Heart left ventricle (tissue), 16 donors: ENCODE measurements around the gene SH3PXD2A. TPM values are rescaled to one million over a fixed set of nuclear protein-coding genes. Genes with fewer than 3 reads are reported as not detected.

Experiments used
- ATAC-seq, 4 donors: fragments of 200-7000 bp; cut with Tn5 transposase; one replicate each; pipeline ENCODE4 v1.9.1; 2020 to 2022; ENCODE audit warnings: moderate library complexity in 4 of 4, mild to moderate bottlenecking in 3 of 4, moderate number of reproducible peaks in 1 of 4
- DNase-seq, 5 donors: peaks; one replicate each; pipeline ENCODE4 v3.0.0-alpha.2; 2020
- H3K27ac ChIP-seq, 12 donors: fragments of 200-600 bp; sonication (generic) in 4 of 12; one replicate each; pipeline versions ENCODE4 v1.5.0 to v1.8.0; 2016 to 2022; ENCODE audit warnings: mild to moderate bottlenecking in 2 of 12
- H3K27me3 ChIP-seq, 9 donors: fragments of 200-600 bp; sonication (generic) in 2 of 9; one replicate each; pipeline versions ENCODE4 v1.5.1 to v1.8.0; 2016 to 2022; ENCODE audit warnings: mild to moderate bottlenecking in 3 of 9
- H3K36me3 ChIP-seq, 9 donors: fragments of 200-600 bp; sonication (generic) in 2 of 9; one replicate each; pipeline versions ENCODE4 v1.5.0 to v1.8.0; 2018 to 2022; ENCODE audit warnings: mild to moderate bottlenecking in 2 of 9
- H3K4me1 ChIP-seq, 12 donors: fragments of 200-600 bp; sonication (generic) in 4 of 12; one replicate each; pipeline versions ENCODE4 v1.5.0 to v1.8.0; 2016 to 2022; ENCODE audit warnings: mild to moderate bottlenecking in 3 of 12
- H3K4me3 ChIP-seq, 12 donors: fragments of 200-600 bp; sonication (generic) in 4 of 12; one replicate each; pipeline versions ENCODE4 v1.5.0 to v1.8.0; 2017 to 2022; ENCODE audit warnings: mild to moderate bottlenecking in 9 of 12, moderate library complexity in 4 of 12
- H3K9me3 ChIP-seq, 12 donors: fragments of 200-600 bp; sonication (generic) in 4 of 12; one replicate each; pipeline versions ENCODE4 v1.5.0 to v1.8.0; 2016 to 2022; ENCODE audit warnings: mild to moderate bottlenecking in 1 of 12
- POLR2A ChIP-seq, 2 donors: fragments of 450-650 bp; IDR thresholded peaks; one replicate each; pipeline ENCODE4 v1.6.1; 2017; ENCODE audit warnings: antibody characterized with exemption in 2 of 2, mild to moderate bottlenecking in 2 of 2, moderate library complexity in 2 of 2
- WGBS, 4 donors: extraction: QIAGEN DNeasy Blood & Tissue Kit in 2 of 4; methylation state at CpG; one replicate each; pipeline versions ENCODE4 v1.1.5 to v1.1.7; 2013 to 2018; 5-methylcytosine and 5-hydroxymethylcytosine counted together
- intact Hi-C, 10 donors: fragments of 100-400 bp; cut with DNase I; formaldehyde crosslinking; loops; one replicate each; pipeline versions ENCODE4 v1.11.1 to v1.14.2; 2022
- polyA plus RNA-seq, 2 donors: library from polyadenylated mRNA; stranded (reverse); fragments of 200-250 nt; gene quantifications; one replicate each; pipeline ENCODE4 v1.2.3, GENCODE V29; 2013
- total RNA-seq, 9 donors: library from RNA; depleted of rRNA in 2 of 9; stranded (reverse); fragments of >200 nt in 2 of 9; fragmentation: NEBNext Ultra II Directional in 3 of 9; extraction: Animal tissue kit (Norgen Biotek cat#: 25700) in 3 of 9; gene quantifications; one replicate each; pipeline versions ENCODE4 v1.1.0 to v1.2.4, GENCODE V29; 2016 to 2023
- TF ChIP-seq, protein P1 (sequence below), 12 donors: fragments of 200-600 bp; sonication (generic) in 4 of 12; IDR thresholded peaks; one replicate each; pipeline versions ENCODE4 v1.5.0 to v1.8.0; 2018 to 2022; ENCODE audit warnings: antibody characterized with exemption in 12 of 12, mild to moderate bottlenecking in 5 of 12
- donor health status: ischemic (EF 13 %, LVEDD 7.1; RV severe dilation, severe dysfunction).
- donor health status: healthy with polysubstance abuse.
- donor health status: DM: no; HTN: yes; CAD: no.
- donor health status: DM: no; HTN: no; CAD: no.
- donor health status: ischemic (EF 25% LVEDD 6.9; RV normal size, moderate dysfunction).
- donor health status: ischemic (EF 25% LVEDD 5.7; RV mildly dilated, moderate dysfunction).
- donor health status: healthy.
- donor health status: DM: yes; HTN: yes; CAD: no.
- donor health status: ischemic (EF 35%, LVEDD 5.7; RV mildly dilated, moderate dysfunction).
- donor health status: nonischemic (EF 11% LVEDD 7.7; RV severe dilation, severe dysfunction).
- donor health status: DM: yes; HTN: yes; CAD: no.
- donor health status: PGD.
- donor health status: ischemic (EF 29% LVEDD 5.4; RV normal size, mild dysfunction).
- donor health status: nonischemic (EF 23%, LVEDD 6.1; RV moderate dilation, normal function).

SH3PXD2A gene
- total and polyA plus RNA-seq, 11 donors = 11.8 to 43.4 (median 31.1) TPM

DNA sequence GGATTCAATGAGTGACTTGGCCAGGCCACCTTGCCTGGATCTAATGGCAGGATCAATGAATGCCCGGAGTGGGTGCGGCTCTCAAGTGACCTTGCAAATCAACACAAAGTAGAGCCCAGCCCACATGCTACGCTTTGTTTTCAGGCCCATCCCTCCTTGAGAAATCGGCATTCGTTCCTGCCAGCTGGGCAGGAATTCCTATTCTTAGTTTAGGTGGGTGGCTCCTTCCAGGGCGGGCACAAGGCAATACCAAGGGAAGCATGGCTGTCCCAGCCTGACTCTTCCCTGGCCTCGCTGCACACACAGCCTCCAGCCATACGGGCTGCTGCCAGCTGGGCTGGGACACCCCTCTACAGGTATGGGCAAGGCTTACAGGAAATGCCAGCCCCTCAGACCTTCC, 119.3 kb downstream of the SH3PXD2A start:
- H3K36me3 ChIP-seq = peaks cover 0 to 5% (median 0%) of the 10 kb centered on the region in 9 donors
- H3K4me1 ChIP-seq = peaks cover 0 to 41% (median 33%) of the 10 kb centered on the region in 12 donors
- 93 to 97% (median 94%) methylated on average over 7 to 8 of the region's 8 CpGs for WGBS, 4 donors
- no peak for ATAC-seq
- no peak overlapping the region for H3K27ac ChIP-seq
- intact Hi-C loops = loop anchor here in 1 of 10 donors (2.0 kb wide), 1 partner anchor 43 kb away; no protein-coding TSS in a partner anchor
- TF ChIP-seq POLR2A (IDR thresholded peaks at IDR 0.05) = no peak
- TF ChIP-seq, protein P1, sequence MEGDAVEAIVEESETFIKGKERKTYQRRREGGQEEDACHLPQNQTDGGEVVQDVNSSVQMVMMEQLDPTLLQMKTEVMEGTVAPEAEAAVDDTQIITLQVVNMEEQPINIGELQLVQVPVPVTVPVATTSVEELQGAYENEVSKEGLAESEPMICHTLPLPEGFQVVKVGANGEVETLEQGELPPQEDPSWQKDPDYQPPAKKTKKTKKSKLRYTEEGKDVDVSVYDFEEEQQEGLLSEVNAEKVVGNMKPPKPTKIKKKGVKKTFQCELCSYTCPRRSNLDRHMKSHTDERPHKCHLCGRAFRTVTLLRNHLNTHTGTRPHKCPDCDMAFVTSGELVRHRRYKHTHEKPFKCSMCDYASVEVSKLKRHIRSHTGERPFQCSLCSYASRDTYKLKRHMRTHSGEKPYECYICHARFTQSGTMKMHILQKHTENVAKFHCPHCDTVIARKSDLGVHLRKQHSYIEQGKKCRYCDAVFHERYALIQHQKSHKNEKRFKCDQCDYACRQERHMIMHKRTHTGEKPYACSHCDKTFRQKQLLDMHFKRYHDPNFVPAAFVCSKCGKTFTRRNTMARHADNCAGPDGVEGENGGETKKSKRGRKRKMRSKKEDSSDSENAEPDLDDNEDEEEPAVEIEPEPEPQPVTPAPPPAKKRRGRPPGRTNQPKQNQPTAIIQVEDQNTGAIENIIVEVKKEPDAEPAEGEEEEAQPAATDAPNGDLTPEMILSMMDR (IDR thresholded peaks at IDR 0.05) = no peak
- no peak for DNase-seq
- H3K4me3 ChIP-seq = no peak overlapping the region
- H3K9me3 ChIP-seq = no peaks in the 10 kb centered on the region
- H3K27me3 ChIP-seq = no peaks in the 10 kb centered on the region

DNA sequence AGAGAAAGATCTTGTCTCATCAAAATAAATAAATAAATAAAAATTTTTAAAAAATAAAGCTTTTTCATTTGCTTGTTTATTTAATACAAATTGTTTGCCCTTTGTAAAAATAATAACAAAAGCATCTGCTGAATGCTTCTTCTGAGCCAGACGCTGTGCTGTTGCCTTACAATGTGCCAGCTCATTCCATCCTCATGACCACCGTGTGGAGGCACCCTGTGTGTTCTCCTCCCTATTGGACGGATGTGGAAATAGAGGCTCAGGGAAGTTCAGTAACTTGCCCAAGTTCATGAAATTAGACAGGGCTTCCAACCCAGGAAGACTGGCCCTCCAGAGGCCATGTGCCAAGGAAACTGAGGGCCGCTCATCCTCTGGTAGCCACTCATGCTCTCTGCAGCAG, 120.6 kb downstream of the SH3PXD2A start:
- ATAC-seq (no peak), DNase-seq (no peak)
- Histone ChIP-seq H3K9me3 (no peaks in the 10 kb centered on the region), H3K27me3 (no peaks in the 10 kb centered on the region), H3K36me3 (peaks cover 0 to 5% (median 0%) of the 10 kb centered on the region in 9 donors), H3K27ac (no peak overlapping the region), H3K4me1 (peaks cover 0 to 28% (median 20%) of the 10 kb centered on the region in 12 donors), H3K4me3 (no peak overlapping the region)
- 88 to 94% (median 90%) methylated on average over 4 of the region's 4 CpGs for WGBS, 4 donors
- intact Hi-C loops = no loop called here
- TF ChIP-seq, protein P1 (IDR thresholded peaks at IDR 0.05) = no peak
- no peak for TF ChIP-seq POLR2A (IDR thresholded peaks at IDR 0.05)

DNA sequence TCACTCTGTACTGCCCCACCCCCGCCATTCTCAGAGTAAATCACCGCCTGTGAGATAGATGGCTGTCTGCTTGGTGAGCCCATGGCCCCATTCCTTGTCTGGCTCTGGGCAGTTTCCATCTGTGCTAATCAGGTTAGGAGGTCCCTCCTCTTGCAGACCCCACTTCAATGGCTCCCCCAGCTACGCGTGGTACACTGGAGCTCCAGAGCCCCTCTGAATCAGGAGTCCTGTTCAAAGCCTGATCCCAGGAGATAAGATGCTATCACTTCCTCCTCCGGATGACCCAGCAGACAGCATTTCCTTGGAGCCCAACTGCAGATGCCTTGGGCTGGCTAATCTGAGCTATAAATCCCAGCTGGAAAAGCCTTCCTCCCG, 122.3 kb downstream of the SH3PXD2A start:
- WGBS, 4 donors = 59 to 81% (median 73%) methylated on average over 4 to 6 of the region's 6 CpGs
- DNase-seq (no peak), ATAC-seq (no peak)
- TF ChIP-seq POLR2A (IDR thresholded peaks at IDR 0.05) = no peak
- TF ChIP-seq, protein P1 (IDR thresholded peaks at IDR 0.05) = no peak
- no peak overlapping the region for H3K4me3 ChIP-seq
- H3K4me1 ChIP-seq = peaks cover 0 to 13% (median 6%) of the 10 kb centered on the region in 12 donors
- H3K27me3 ChIP-seq = no peaks in the 10 kb centered on the region
- peaks cover 0 to 5% (median 0%) of the 10 kb centered on the region in 9 donors for H3K36me3 ChIP-seq
- intact Hi-C loops = no loop called here
- no peaks in the 10 kb centered on the region for H3K9me3 ChIP-seq
- H3K27ac ChIP-seq = no peak overlapping the region

DNA sequence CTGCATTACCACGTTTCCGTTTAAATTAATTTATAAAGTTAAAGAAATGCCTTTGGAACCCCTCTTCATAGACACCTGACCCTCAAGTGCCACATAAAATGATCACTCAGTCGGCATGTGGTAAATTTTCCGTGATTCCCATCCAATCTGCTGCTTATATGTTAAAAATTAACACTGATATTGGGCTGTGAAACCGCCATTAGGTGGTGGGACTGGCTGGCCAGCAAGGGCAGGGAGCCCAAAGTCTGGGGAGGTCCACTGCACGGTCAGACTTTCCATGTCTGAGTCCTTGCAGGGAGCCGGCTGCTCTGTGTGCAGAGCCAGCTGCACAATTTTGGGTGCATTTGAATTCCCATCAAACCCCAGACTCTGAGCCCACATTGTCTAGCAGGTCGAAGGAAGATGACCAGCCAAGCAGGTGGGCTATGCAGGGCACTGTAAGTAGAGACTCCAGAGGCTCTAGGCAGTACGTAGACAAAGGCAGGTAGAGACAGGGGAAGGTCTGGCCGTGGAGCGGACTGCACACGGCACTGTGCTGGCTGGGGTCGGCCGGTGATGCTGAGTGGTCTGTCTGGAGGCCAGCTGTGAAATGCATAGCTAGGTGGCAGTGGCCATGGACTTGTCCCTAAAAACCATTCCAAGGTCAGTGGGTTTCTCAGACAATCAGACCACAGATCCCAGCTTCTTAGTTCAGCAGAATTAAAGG, 122.9 kb downstream of the SH3PXD2A start:
- intact Hi-C loops = no loop called here
- H3K27me3 ChIP-seq = no peaks in the 10 kb centered on the region
- ATAC-seq (no peak), DNase-seq (no peak)
- no peaks in the 10 kb centered on the region for H3K9me3 ChIP-seq
- TF ChIP-seq, protein P1 (IDR thresholded peaks at IDR 0.05) = no peak
- no peak for TF ChIP-seq POLR2A (IDR thresholded peaks at IDR 0.05)
- no peak overlapping the region for H3K27ac ChIP-seq
- H3K4me3 ChIP-seq = no peak overlapping the region
- peaks cover 0 to 5% (median 0%) of the 10 kb centered on the region in 9 donors for H3K36me3 ChIP-seq
- 87 to 94% (median 90%) methylated on average over 14 of the region's 14 CpGs for WGBS, 4 donors
- H3K4me1 ChIP-seq = peaks cover 0 to 18% (median 7%) of the 10 kb centered on the region in 12 donors
